K562 (cell line): ENCODE measurements around the gene CEMP1. TPM values are rescaled to one million over a fixed set of nuclear protein-coding genes. Genes with fewer than 3 reads are reported as not detected.
A peak's percentile ranks its signal among the peaks of the same experiment; 100 is the strongest.

Experiments
- ATAC-seq: fragments of 200-7000 bp; cut with Tn5 transposase; 3 replicates; pipeline ENCODE4 v1.9.1; 2020; ENCODE audit warnings: moderate library complexity
- BruUV-seq: library from RNA; stranded (reverse); fragments of 400-500 nt; replicated peaks from 2 replicates; lab custom pipeline; 2021; lab: Mats Ljungman, UMichigan
- CTCF ChIA-PET: fragments of 300-600 bp; formaldehyde crosslinking; extraction: SDS; loops from one replicate; lab custom pipeline; 2021; ENCODE audit warnings: low intra/inter-chr PET ratio; lab: Yijun Ruan, JAX
- POLR2A ChIA-PET: fragments of 300-600, 350-650 bp; sonication (Branson Sonifier 250); formaldehyde crosslinking; extraction: SDS; loops from one replicate; lab custom pipeline; 2021; ENCODE audit warnings: antibody characterized with exemption, inconsistent platforms; lab: Yijun Ruan, JAX
- DNase-seq, 4 experiments: peaks; one replicate each; pipeline versions ENCODE4 v3.0.0 to v3.0.0-alpha.2; 2011 to 2018; ENCODE audit warnings: low spot score in 3 of 4, mixed read lengths in 3 of 4; ENCODE audit errors: extremely low read depth in 1 of 4
- FAIRE-seq: peaks from 2 replicates; lab custom pipeline; 2011; peaks lifted over from hg19 to GRCh38; lab: Jason Lieb, UNC
- H2AFZ ChIP-seq: 2 replicates; pipeline ENCODE4 v1.6.0; 2011; ENCODE audit warnings: low read depth, low read length, control low read depth, inconsistent platforms
- H3K27ac ChIP-seq: fragments of 200-600 bp; 3 replicates; pipeline ENCODE4 v1.8.0; 2011; ENCODE audit warnings: low read depth, mild to moderate bottlenecking, control low read depth, inconsistent platforms, low read length, moderate library complexity, mixed read lengths; ENCODE audit errors: extremely low read depth
- H3K27me3 ChIP-seq, 2 experiments: fragments of 300-600 bp in 1 of 2; 2 replicates in 1 of 2; 3 replicates in 1 of 2; pipeline versions ENCODE4 v1.6.0 to v1.8.0; 2011; ENCODE audit warnings: inconsistent platforms in 2 of 2, low read length in 2 of 2, mild to moderate bottlenecking in 1 of 2, mixed read lengths in 1 of 2, moderate library complexity in 1 of 2; ENCODE audit not compliant: control insufficient read depth in 2 of 2, insufficient read depth in 2 of 2
- H3K36me3 ChIP-seq: fragments of 300-600 bp; 3 replicates; pipeline ENCODE4 v1.8.0; 2011; ENCODE audit warnings: mild to moderate bottlenecking, low read length, inconsistent platforms; ENCODE audit not compliant: control insufficient read depth, insufficient read depth
- H3K4me1 ChIP-seq, 2 experiments: fragments of 200-600 bp in 1 of 2; replicated peaks in 1 of 2; 2 replicates in 1 of 2; 3 replicates in 1 of 2; pipeline versions ENCODE4 v1.5.1 to v1.8.0; 2011; ENCODE audit warnings: inconsistent platforms in 2 of 2, low read length in 2 of 2, mild to moderate bottlenecking in 1 of 2, mixed read lengths in 1 of 2, moderate library complexity in 1 of 2; ENCODE audit not compliant: control insufficient read depth in 2 of 2, insufficient read depth in 2 of 2
- H3K4me2 ChIP-seq: 2 replicates; pipeline ENCODE4 v1.6.1; 2011; ENCODE audit warnings: low read length, control low read depth, inconsistent platforms, mixed read lengths; ENCODE audit not compliant: insufficient read depth
- H3K4me3 ChIP-seq: fragments of 200-600 bp; sonication (generic), shearing (Covaris generic); 2 replicates; pipeline ENCODE4 v1.5.1; 2016; ENCODE audit warnings: control low read depth, inconsistent platforms
- H3K79me2 ChIP-seq: fragments of 200-600 bp; 3 replicates; pipeline ENCODE4 v1.8.0; 2011; ENCODE audit warnings: low read length, inconsistent platforms; ENCODE audit not compliant: control insufficient read depth, insufficient read depth
- H3K9ac ChIP-seq, 2 experiments: 2 replicates each; pipeline versions ENCODE4 v1.6.0 to v1.6.1; 2011; ENCODE audit warnings: low read depth in 2 of 2, low read length in 2 of 2, control low read depth in 1 of 2, inconsistent platforms in 1 of 2, mild to moderate bottlenecking in 1 of 2, mixed read lengths in 1 of 2; ENCODE audit not compliant: insufficient read depth in 1 of 2
- H3K9me1 ChIP-seq: one replicate; pipeline ENCODE4 v1.6.0; 2011; ENCODE audit warnings: inconsistent platforms, mild to moderate bottlenecking, low read length, moderate library complexity; ENCODE audit not compliant: control insufficient read depth, insufficient read depth
- H3K9me3 ChIP-seq: replicated peaks from 2 replicates; pipeline ENCODE4 v1.5.1; 2011; ENCODE audit warnings: low read depth, low read length, inconsistent platforms; ENCODE audit not compliant: control insufficient read depth, insufficient read depth
- H4K20me1 ChIP-seq: replicated peaks from 2 replicates; pipeline ENCODE4 v1.6.1; 2011; ENCODE audit warnings: low read length, inconsistent platforms, mixed read lengths; ENCODE audit not compliant: control insufficient read depth, insufficient read depth
- CEBPG ChIP-seq, 3 experiments: fragments of 200-800 bp in 1 of 3; sonication (Bioruptor generic) in 1 of 3; sonication (generic) in 1 of 3; formaldehyde crosslinking in 1 of 3; IDR thresholded peaks in 2 of 3; conservative IDR thresholded peaks in 1 of 3; 2 replicates each; pipeline versions ENCODE4 v1.6.1 to v1.8.0; 2016 to 2022; ENCODE audit warnings: missing compliant biosample characterization in 2 of 3, missing genetic modification characterization in 2 of 3, mild to moderate bottlenecking in 1 of 3, missing genetic modification reagents in 1 of 3
- MED1 ChIP-seq: sonication (generic); formaldehyde crosslinking; IDR thresholded peaks from 2 replicates; pipeline ENCODE4 v1.8.1; 2023; ENCODE audit warnings: missing genetic modification reagents, borderline replicate concordance
- PRPF4 ChIP-seq: fragments of 200-400 bp; formaldehyde crosslinking; IDR thresholded peaks from one replicate; pipeline ENCODE4 v1.6.1; 2017; ENCODE audit warnings: low read length, low read depth, mild to moderate bottlenecking; ENCODE audit not compliant: insufficient read depth, poor library complexity, severe bottlenecking
- ZNF830 ChIP-seq: fragments of 250-450 bp; sonication (Bioruptor Pico); IDR thresholded peaks from 2 replicates; pipeline ENCODE4 v1.5.0; 2021; ENCODE audit warnings: mild to moderate bottlenecking
- WGBS: fragments of 100-300 bp; shearing (Covaris generic); methylation state at CpG from one replicate; pipeline ENCODE4 v1.1.6; 2016; ENCODE audit warnings: low coverage, mixed read lengths; ENCODE audit not compliant: insufficient coverage; ENCODE audit errors: missing lambda C conversion rate; 5-methylcytosine and 5-hydroxymethylcytosine counted together
- in situ Hi-C: fragments of 300-500 bp; cut with MboI; formaldehyde crosslinking; loops from 4 replicates; pipeline ENCODE4 v1.15.0; 2018; ENCODE audit warnings: inconsistent platforms, mixed read lengths
- intact Hi-C: fragments of 100-400 bp; cut with micrococcal nuclease; formaldehyde crosslinking; loops from 2 replicates; pipeline ENCODE4 v1.14.2; 2022
- polyA plus RNA-seq, 8 experiments: library from polyadenylated mRNA; depleted of rRNA in 4 of 8; stranded (reverse) in 5 of 8; unstranded in 3 of 8; fragments of >200 nt; fragmentation: Nextera tagmentation in 2 of 8; fragmentation: Illumina TruSeq in 1 of 8; extraction: Ambion mirVana in 2 of 8; extraction: Trizol in 1 of 8; gene quantifications; 2 replicates each; pipeline versions ENCODE4 v1.2.1 to v1.2.3, GENCODE V29; 2011 to 2014; ENCODE audit warnings: inconsistent platforms in 1 of 8, missing spikeins in 1 of 8
- total RNA-seq, 7 experiments: library from RNA; depleted of rRNA in 6 of 7; stranded (reverse); fragments of >200 nt in 6 of 7; fragmentation: Illumina TruSeq in 2 of 7; extraction: Trizol in 2 of 7; gene quantifications; 2 replicates each; pipeline versions ENCODE4 v1.2.1 to v1.2.3, GENCODE V29; 2011 to 2021; ENCODE audit warnings: low replicate concordance in 1 of 7
- TF ChIP-seq, protein P1 (sequence below): sonication (generic); formaldehyde crosslinking; IDR thresholded peaks from 2 replicates; pipeline ENCODE4 v1.8.1; 2023; ENCODE audit warnings: mild to moderate bottlenecking, missing genetic modification reagents
- TF ChIP-seq, protein P2 (sequence below), 2 experiments: IDR thresholded peaks; 2 replicates each; pipeline ENCODE4 v1.6.1; 2011; ENCODE audit warnings: borderline replicate concordance in 1 of 2, control low read depth in 1 of 2, low read depth in 1 of 2, low read length in 1 of 2, mild to moderate bottlenecking in 1 of 2, mixed read lengths in 1 of 2, moderate library complexity in 1 of 2; ENCODE audit not compliant: insufficient read depth in 1 of 2, insufficient read length in 1 of 2, poor library complexity in 1 of 2, severe bottlenecking in 1 of 2; ENCODE audit errors: extremely low read depth in 1 of 2

The CEMP1 gene
- total and polyA plus RNA-seq, 9 of the 15 experiments (the other 6 are each of a cell fraction or from before 2014, with no cell fraction given), result 0.05 to 0.45 TPM; not detected in 7

DNA sequence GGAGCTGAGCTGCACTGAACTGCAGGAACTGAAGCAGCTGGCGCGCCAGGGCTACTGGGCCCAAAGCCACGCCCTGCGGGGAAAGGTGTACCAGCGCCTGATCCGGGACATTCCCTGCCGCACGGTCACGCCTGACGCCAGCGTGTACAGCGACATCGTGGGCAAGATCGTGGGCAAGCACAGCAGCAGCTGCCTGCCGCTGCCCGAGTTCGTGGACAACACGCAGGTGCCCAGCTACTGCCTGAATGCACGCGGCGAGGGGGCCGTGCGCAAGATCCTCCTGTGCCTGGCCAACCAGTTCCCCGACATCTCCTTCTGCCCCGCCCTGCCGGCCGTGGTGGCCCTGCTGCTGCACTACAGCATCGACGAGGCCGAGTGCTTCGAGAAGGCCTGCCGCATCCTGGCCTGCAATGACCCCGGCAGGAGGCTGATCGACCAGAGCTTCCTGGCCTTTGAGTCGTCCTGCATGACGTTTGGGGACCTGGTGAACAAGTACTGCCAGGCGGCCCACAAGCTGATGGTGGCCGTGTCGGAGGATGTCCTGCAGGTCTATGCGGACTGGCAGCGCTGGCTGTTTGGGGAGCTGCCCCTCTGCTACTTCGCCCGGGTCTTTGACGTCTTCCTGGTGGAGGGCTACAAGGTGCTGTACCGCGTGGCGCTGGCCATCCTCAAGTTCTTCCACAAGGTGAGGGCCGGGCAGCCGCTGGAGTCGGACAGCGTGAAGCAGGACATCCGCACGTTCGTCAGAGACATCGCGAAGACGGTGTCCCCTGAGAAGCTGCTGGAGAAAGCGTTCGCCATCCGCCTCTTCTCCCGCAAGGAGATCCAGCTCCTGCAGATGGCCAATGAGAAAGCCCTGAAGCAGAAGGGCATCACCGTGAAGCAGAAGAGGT, 34.7 kb downstream of the CEMP1 start:
- H3K27ac ChIP-seq, result peak overlapping the region; percentile 47; the same call in 1 of the 3 replicates
- CTCF ChIA-PET, result no interaction called here
- WGBS, result 96% methylated on average over 48 of the region's 62 CpGs

More for the DNA sequence above, 34.7 kb downstream of the CEMP1 start:
- Histone ChIP-seq H3K9me3 (no peaks in the 10 kb centered on the region), H2AFZ (no peak overlapping the region), H3K4me1 (peaks cover 17 to 58% of the 10 kb centered on the region in 2 experiments), H3K27me3 (no peaks in the 10 kb centered on the region), H3K9ac (peak overlapping the region; percentile 37 to 83; a peak in 3 of 4 replicates), H3K36me3 (peaks cover 55% of the 10 kb centered on the region; the same call in 2 of the 3 replicates), H3K9me1 (no peaks in the 10 kb centered on the region), H3K79me2 (peaks cover 22% of the 10 kb centered on the region), H3K4me3 (no peak overlapping the region), H3K4me2 (peak overlapping the region; percentile 57; the same call in 1 of the 2 replicates), H4K20me1 (peaks cover 6% of the 10 kb centered on the region)
- FAIRE-seq, result no peak
- in situ Hi-C loops, result no loop called here
- no peak for ATAC-seq
- TSS peak; percentile 34 for BruUV-seq
- POLR2A ChIA-PET, result interaction anchor here (0.6 to 1.5 kb wide), 3 partner anchors 13 to 505 kb away, joined by 3 to 5 read pairs (median 4); partner anchors contain the start of gene ATP6V0C
- intact Hi-C loops, result loop anchor here (5.0 kb wide), 1 partner anchor 299 kb away; the partner anchor contains the start of gene CASKIN1
- no peak; the same call in 1 of the 2 replicates for TF ChIP-seq ZNF830 (CRISPR knock-in tag)
- TF ChIP-seq, protein P1, sequence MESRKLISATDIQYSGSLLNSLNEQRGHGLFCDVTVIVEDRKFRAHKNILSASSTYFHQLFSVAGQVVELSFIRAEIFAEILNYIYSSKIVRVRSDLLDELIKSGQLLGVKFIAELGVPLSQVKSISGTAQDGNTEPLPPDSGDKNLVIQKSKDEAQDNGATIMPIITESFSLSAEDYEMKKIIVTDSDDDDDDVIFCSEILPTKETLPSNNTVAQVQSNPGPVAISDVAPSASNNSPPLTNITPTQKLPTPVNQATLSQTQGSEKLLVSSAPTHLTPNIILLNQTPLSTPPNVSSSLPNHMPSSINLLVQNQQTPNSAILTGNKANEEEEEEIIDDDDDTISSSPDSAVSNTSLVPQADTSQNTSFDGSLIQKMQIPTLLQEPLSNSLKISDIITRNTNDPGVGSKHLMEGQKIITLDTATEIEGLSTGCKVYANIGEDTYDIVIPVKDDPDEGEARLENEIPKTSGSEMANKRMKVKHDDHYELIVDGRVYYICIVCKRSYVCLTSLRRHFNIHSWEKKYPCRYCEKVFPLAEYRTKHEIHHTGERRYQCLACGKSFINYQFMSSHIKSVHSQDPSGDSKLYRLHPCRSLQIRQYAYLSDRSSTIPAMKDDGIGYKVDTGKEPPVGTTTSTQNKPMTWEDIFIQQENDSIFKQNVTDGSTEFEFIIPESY (CRISPR knock-in tag), result peak; percentile 77; the same call in 1 of the 2 replicates
- TF ChIP-seq CEBPG (CRISPR knock-in tag; IDR thresholded peaks at IDR 0.05), result no peak
- no peak for TF ChIP-seq CEBPG (tag; conservative IDR thresholded peaks at IDR 0.05 in 1 of 2, IDR thresholded peaks at IDR 0.05 in 1 of 2)
- peak; percentile 30 for TF ChIP-seq PRPF4
- no peak for TF ChIP-seq MED1 (CRISPR knock-in tag)
- TF ChIP-seq, protein P2, sequence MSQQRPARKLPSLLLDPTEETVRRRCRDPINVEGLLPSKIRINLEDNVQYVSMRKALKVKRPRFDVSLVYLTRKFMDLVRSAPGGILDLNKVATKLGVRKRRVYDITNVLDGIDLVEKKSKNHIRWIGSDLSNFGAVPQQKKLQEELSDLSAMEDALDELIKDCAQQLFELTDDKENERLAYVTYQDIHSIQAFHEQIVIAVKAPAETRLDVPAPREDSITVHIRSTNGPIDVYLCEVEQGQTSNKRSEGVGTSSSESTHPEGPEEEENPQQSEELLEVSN (IDR thresholded peaks at IDR 0.05; ENCODE audit: borderline replicate concordance in 1 of 2, extremely low read depth in 1 of 2, insufficient read depth in 1 of 2, insufficient read length in 1 of 2, low read depth in 1 of 2, low read length in 1 of 2, poor library complexity in 1 of 2, severe bottlenecking in 1 of 2), result no peak
- DNase-seq, result no peak
